ENCODE results near the gene GID4.

- TF ChIP-seq POLR2A (IDR thresholded peaks at IDR 0.05) (no peak), CTCF (IDR thresholded peaks at IDR 0.05) (no peak), EP300 (IDR thresholded peaks at IDR 0.05) (no peak)
These were observed 34.9 kb upstream of the GID4 start for GRCh38 chr17:18004345-18004744.
